Glutamatergic neuron (in vitro differentiated cells): ENCODE data around the gene PRKCA. TPM values are rescaled to one million over a fixed set of nuclear protein-coding genes. Genes with fewer than 3 reads are reported as not detected.

Experiments
- DNase-seq: peaks from one replicate; pipeline ENCODE4 v3.0.0; 2022
- H3K27ac Mint-ChIP-seq: one replicate; pipeline ENCODE4 v1.8.0; 2020; ENCODE audit warnings: mild to moderate bottlenecking, mixed read lengths, inconsistent platforms; ENCODE audit not compliant: unreplicated experiment
- H3K27me3 Mint-ChIP-seq: one replicate; pipeline ENCODE4 v1.8.0; 2020; ENCODE audit warnings: mild to moderate bottlenecking, moderate library complexity, mixed read lengths, inconsistent platforms; ENCODE audit not compliant: unreplicated experiment
- H3K36me3 Mint-ChIP-seq: one replicate; pipeline ENCODE4 v1.8.0; 2020; ENCODE audit warnings: mild to moderate bottlenecking, mixed read lengths, inconsistent platforms; ENCODE audit not compliant: unreplicated experiment
- H3K4me1 Mint-ChIP-seq: one replicate; pipeline ENCODE4 v1.8.0; 2020; ENCODE audit warnings: mild to moderate bottlenecking, low read depth, mixed read lengths, inconsistent platforms; ENCODE audit not compliant: unreplicated experiment
- H3K4me3 Mint-ChIP-seq: one replicate; pipeline ENCODE4 v1.8.0; 2020; ENCODE audit warnings: mild to moderate bottlenecking, mixed read lengths, inconsistent platforms; ENCODE audit not compliant: unreplicated experiment
- H3K9me3 Mint-ChIP-seq: one replicate; pipeline ENCODE4 v1.8.0; 2020; ENCODE audit warnings: mild to moderate bottlenecking, moderate library complexity, mixed read lengths, inconsistent platforms; ENCODE audit not compliant: unreplicated experiment
- CTCF ChIP-seq: fragments of 200-600 bp; sonication (generic); IDR thresholded peaks from one replicate; pipeline ENCODE4 v1.5.0; 2021; ENCODE audit not compliant: partially characterized antibody, unreplicated experiment
- total RNA-seq: library from RNA; stranded (reverse); fragmentation: NEBNext Ultra II Directional; extraction: Animal tissue kit (Norgen Biotek cat#: 25700); gene quantifications from one replicate; pipeline ENCODE4 v1.2.1, GENCODE V29; 2021; ENCODE audit not compliant: unreplicated experiment

PRKCA gene
- total RNA-seq, 1 donor from 2014 or later: 2.2 TPM

GRCh38 chr17:66386498-66387351 lies 84.3 kb downstream of the PRKCA start:
- H3K27me3 Mint-ChIP-seq: no peaks in the 10 kb centered on the region
- H3K4me1 Mint-ChIP-seq: no peaks in the 10 kb centered on the region
- no peak for DNase-seq
- H3K27ac Mint-ChIP-seq: no peak overlapping the region
- no peaks in the 10 kb centered on the region for H3K36me3 Mint-ChIP-seq
- no peaks in the 10 kb centered on the region for H3K9me3 Mint-ChIP-seq
- H3K4me3 Mint-ChIP-seq: no peak overlapping the region
- TF ChIP-seq CTCF: no peak

GRCh38 chr17:66387392-66387981 lies 85.1 kb downstream of the PRKCA start:
- no peak for TF ChIP-seq CTCF
- Mint-ChIP-seq H3K4me1 (no peaks in the 10 kb centered on the region), H3K9me3 (no peaks in the 10 kb centered on the region), H3K27me3 (no peaks in the 10 kb centered on the region), H3K27ac (no peak overlapping the region), H3K36me3 (no peaks in the 10 kb centered on the region), H3K4me3 (no peak overlapping the region)
- DNase-seq: no peak

- no peak for DNase-seq
- no peaks in the 10 kb centered on the region for H3K27me3 Mint-ChIP-seq
- TF ChIP-seq CTCF: no peak
- peaks cover 1% of the 10 kb centered on the region for H3K9me3 Mint-ChIP-seq
- no peaks in the 10 kb centered on the region for H3K36me3 Mint-ChIP-seq
- H3K4me1 Mint-ChIP-seq: no peaks in the 10 kb centered on the region
- no peak overlapping the region for H3K27ac Mint-ChIP-seq
- H3K4me3 Mint-ChIP-seq: no peak overlapping the region
These were observed 90.5 kb downstream of the PRKCA start for GRCh38 chr17:66392783-66393437.

- no peak overlapping the region for H3K4me3 Mint-ChIP-seq
- no peaks in the 10 kb centered on the region for H3K27me3 Mint-ChIP-seq
- H3K9me3 Mint-ChIP-seq: peaks cover 1% of the 10 kb centered on the region
- H3K27ac Mint-ChIP-seq: no peak overlapping the region
- no peak for DNase-seq
- no peaks in the 10 kb centered on the region for H3K36me3 Mint-ChIP-seq
- TF ChIP-seq CTCF: no peak
- H3K4me1 Mint-ChIP-seq: no peaks in the 10 kb centered on the region
These were observed 93.5 kb downstream of the PRKCA start for GRCh38 chr17:66395961-66396360.

GRCh38 chr17:66397486-66397885 lies 95.1 kb downstream of the PRKCA start:
- no peak overlapping the region for H3K27ac Mint-ChIP-seq
- H3K4me1 Mint-ChIP-seq: no peaks in the 10 kb centered on the region
- H3K9me3 Mint-ChIP-seq: peaks cover 1% of the 10 kb centered on the region
- no peak for TF ChIP-seq CTCF
- H3K27me3 Mint-ChIP-seq: no peaks in the 10 kb centered on the region
- no peak overlapping the region for H3K4me3 Mint-ChIP-seq
- DNase-seq: no peak
- peaks cover 3% of the 10 kb centered on the region for H3K36me3 Mint-ChIP-seq
